Measurements from ENCODE around the gene CXorf58. TPM values are rescaled to one million over a fixed set of nuclear protein-coding genes. Genes with fewer than 3 reads are reported as not detected.

Gene CXorf58
- total RNA-seq, 1 donor from 2014 or later: not detected

- no peak for TF ChIP-seq CTCF (IDR thresholded peaks at IDR 0.05)
- no peak overlapping the region for H3K4me3 Mint-ChIP-seq (ENCODE audit: unreplicated experiment)
- H3K27me3 Mint-ChIP-seq (ENCODE audit: unreplicated experiment): no peaks in the 10 kb centered on the region
- H3K27ac Mint-ChIP-seq (ENCODE audit: unreplicated experiment): no peak overlapping the region
- H3K9me3 Mint-ChIP-seq (ENCODE audit: unreplicated experiment): no peaks in the 10 kb centered on the region
- peaks cover 27% of the 10 kb centered on the region for H3K4me1 Mint-ChIP-seq (ENCODE audit: unreplicated experiment)
- no peak for DNase-seq (ENCODE audit: extremely low spot score, unreplicated experiment)
- H3K36me3 Mint-ChIP-seq (ENCODE audit: unreplicated experiment): no peaks in the 10 kb centered on the region
Observed at GRCh38 chrX:23935106-23935505, 27.3 kb downstream of the CXorf58 start.

- no peak for DNase-seq (ENCODE audit: extremely low spot score, unreplicated experiment)
- Mint-ChIP-seq H3K27me3 (ENCODE audit: unreplicated experiment) (no peaks in the 10 kb centered on the region), H3K27ac (ENCODE audit: unreplicated experiment) (no peak overlapping the region), H3K4me1 (ENCODE audit: unreplicated experiment) (peaks cover 24% of the 10 kb centered on the region), H3K4me3 (ENCODE audit: unreplicated experiment) (no peak overlapping the region), H3K36me3 (ENCODE audit: unreplicated experiment) (no peaks in the 10 kb centered on the region), H3K9me3 (ENCODE audit: unreplicated experiment) (no peaks in the 10 kb centered on the region)
- no peak for TF ChIP-seq CTCF (IDR thresholded peaks at IDR 0.05)
Observed at GRCh38 chrX:23936180-23936579, 28.4 kb downstream of the CXorf58 start.

- Mint-ChIP-seq H3K4me1 (ENCODE audit: unreplicated experiment) (peaks cover 17% of the 10 kb centered on the region), H3K4me3 (ENCODE audit: unreplicated experiment) (no peak overlapping the region), H3K27me3 (ENCODE audit: unreplicated experiment) (peaks cover 2% of the 10 kb centered on the region), H3K36me3 (ENCODE audit: unreplicated experiment) (no peaks in the 10 kb centered on the region), H3K9me3 (ENCODE audit: unreplicated experiment) (no peaks in the 10 kb centered on the region), H3K27ac (ENCODE audit: unreplicated experiment) (no peak overlapping the region)
- TF ChIP-seq CTCF (IDR thresholded peaks at IDR 0.05): no peak
- DNase-seq (ENCODE audit: extremely low spot score, unreplicated experiment): no peak
Observed at GRCh38 chrX:23937100-23937499, 29.3 kb downstream of the CXorf58 start.

GRCh38 chrX:23938690-23939089 is 30.9 kb downstream of the CXorf58 start:
- H3K27me3 Mint-ChIP-seq (ENCODE audit: unreplicated experiment): peaks cover 10% of the 10 kb centered on the region
- H3K4me3 Mint-ChIP-seq (ENCODE audit: unreplicated experiment): no peak overlapping the region
- peak overlapping the region; percentile 18 for H3K27ac Mint-ChIP-seq (ENCODE audit: unreplicated experiment)
- H3K4me1 Mint-ChIP-seq (ENCODE audit: unreplicated experiment): peaks cover 15% of the 10 kb centered on the region
- no peaks in the 10 kb centered on the region for H3K9me3 Mint-ChIP-seq (ENCODE audit: unreplicated experiment)
- TF ChIP-seq CTCF (IDR thresholded peaks at IDR 0.05): no peak
- DNase-seq (ENCODE audit: extremely low spot score, unreplicated experiment): no peak
- no peaks in the 10 kb centered on the region for H3K36me3 Mint-ChIP-seq (ENCODE audit: unreplicated experiment)

- no peak for DNase-seq (ENCODE audit: extremely low spot score, unreplicated experiment)
- Mint-ChIP-seq H3K36me3 (ENCODE audit: unreplicated experiment) (no peaks in the 10 kb centered on the region), H3K27me3 (ENCODE audit: unreplicated experiment) (peaks cover 11% of the 10 kb centered on the region), H3K27ac (ENCODE audit: unreplicated experiment) (no peak overlapping the region), H3K4me3 (ENCODE audit: unreplicated experiment) (no peak overlapping the region), H3K9me3 (ENCODE audit: unreplicated experiment) (no peaks in the 10 kb centered on the region), H3K4me1 (ENCODE audit: unreplicated experiment) (peaks cover 15% of the 10 kb centered on the region)
- TF ChIP-seq CTCF (IDR thresholded peaks at IDR 0.05): no peak
Observed at GRCh38 chrX:23939203-23939602, 31.4 kb downstream of the CXorf58 start.

Data from osteocyte (in vitro differentiated cells).